GM21360 (cell line): ENCODE results near the gene KCNN4.

Source experiments
- ATAC-seq: cut with Tn5 transposase; IDR thresholded peaks from one replicate; pipeline ENCODE4 v1.9.1; 2021; ENCODE audit warnings: mild to moderate bottlenecking, moderate library complexity; ENCODE audit not compliant: unreplicated experiment

Gene KCNN4

GRCh38 chr19:43799502-43800142, 18.8 kb upstream of the KCNN4 start:
- no peak for ATAC-seq

GRCh38 chr19:43798546-43799409, 18.0 kb upstream of the KCNN4 start:
- no peak for ATAC-seq

- no peak for ATAC-seq
These were observed 17.3 kb upstream of the KCNN4 start for GRCh38 chr19:43798026-43798545.

- no peak for ATAC-seq
These were observed 16.8 kb upstream of the KCNN4 start for GRCh38 chr19:43797556-43797955.

GRCh38 chr19:43797118-43797517, 16.3 kb upstream of the KCNN4 start:
- ATAC-seq: no peak

DNA sequence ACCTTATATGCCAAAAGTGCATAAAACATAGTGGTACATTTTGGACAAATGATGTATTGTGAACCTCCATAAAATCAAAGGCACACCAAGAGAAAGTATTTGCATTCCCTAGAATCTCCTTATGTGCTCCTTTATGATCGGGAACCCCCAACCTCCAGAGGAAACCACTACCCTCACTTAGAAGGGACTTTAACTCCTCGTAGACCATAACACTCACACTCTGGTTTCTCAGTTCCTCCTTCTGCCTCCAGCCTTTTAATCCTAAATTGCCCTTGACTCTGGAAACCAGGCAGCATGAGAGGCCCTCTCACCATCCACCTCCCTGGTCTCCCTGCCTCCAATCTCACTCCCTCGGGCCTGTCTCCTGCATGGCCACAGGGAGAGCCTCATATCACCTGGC, 9.8 kb upstream of the KCNN4 start:
- ATAC-seq: no peak

- no peak for ATAC-seq
These were observed 8.3 kb upstream of the KCNN4 start for GRCh38 chr19:43789029-43789428.

DNA sequence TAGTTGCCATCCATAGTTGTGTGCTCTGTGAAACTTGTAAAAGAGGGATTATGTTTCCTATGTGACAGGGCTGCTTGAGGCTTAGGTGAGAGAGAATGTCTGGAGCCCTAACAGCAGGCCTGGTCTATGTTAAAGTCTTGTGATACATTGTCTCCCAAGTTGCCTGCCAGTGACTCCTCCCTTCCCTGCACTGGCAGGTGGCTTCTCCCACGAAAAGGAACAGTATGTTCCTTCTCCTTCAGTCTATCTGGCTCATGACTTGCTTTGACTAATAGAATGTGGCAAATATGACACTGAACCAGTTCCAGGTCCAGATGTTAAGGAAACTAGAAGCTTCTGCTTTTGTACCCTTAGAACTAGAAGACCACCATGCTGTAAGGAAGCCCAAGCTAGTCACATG, 5.9 kb upstream of the KCNN4 start:
- ATAC-seq: no peak

GRCh38 chr19:43784981-43785808, 4.4 kb upstream of the KCNN4 start:
- no peak for ATAC-seq

GRCh38 chr19:43784241-43784980, 3.6 kb upstream of the KCNN4 start:
- ATAC-seq: no peak

DNA sequence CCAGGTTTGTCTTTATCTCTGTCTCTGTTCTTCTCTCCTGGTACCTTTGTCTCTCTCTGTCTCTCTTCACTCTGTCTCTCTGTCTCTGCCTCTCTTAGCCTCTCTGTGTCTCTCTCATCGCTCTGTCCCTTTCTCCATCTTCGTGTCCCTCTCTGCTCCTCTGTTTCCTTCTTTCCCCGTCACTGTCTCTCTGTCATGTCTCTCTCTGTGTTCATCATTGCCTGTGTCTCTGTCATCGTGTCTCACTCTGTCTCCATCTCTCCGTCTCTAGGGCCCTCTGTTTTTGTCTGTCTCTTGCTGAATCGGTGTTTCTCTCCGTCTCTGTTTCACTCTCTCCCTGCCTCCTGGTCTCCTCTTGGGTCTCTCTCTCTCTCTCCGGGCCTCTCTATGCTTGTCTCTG, 2.9 kb upstream of the KCNN4 start:
- ATAC-seq: no peak

DNA sequence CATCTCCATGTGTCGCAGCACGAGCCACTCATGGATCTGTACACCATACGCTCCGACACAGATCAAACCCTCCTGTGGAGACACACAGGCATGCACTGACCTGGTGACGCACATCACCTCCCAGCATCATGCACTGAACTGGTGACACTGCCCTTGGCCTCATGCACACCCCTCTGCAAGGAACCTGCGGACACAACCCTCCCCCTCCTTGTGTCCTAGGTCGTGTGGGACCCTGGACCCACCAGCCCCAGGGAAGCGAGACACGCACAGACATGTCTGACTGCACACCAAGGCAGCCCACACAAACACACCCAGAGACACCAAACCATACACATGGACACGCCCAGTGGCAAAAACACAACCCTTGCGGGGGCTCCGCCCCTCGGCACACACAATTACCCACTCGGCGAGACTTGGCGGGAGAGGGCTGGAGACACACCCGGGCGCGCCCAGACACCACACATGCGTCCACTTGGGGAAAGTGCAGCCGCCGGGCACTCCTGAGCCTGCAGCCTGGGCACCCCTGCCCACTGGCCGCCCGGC, 2.0 kb upstream of the KCNN4 start:
- ATAC-seq: no peak

DNA sequence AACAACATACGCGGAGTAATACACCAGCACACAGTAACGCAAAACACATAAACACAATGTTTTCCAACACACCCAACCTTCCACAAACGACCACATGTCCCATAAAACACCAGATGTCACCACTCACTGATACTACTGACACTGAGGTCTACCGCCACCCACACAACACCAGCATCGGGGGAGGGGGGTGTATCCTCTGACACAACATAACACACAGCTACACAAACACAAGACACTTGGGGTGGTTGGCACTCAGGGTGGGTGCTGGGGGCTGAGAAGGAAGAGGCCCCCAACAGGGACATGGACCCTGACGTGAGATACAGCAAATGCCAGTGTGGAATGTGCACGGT, 1.5 kb upstream of the KCNN4 start:
- ATAC-seq: no peak

DNA sequence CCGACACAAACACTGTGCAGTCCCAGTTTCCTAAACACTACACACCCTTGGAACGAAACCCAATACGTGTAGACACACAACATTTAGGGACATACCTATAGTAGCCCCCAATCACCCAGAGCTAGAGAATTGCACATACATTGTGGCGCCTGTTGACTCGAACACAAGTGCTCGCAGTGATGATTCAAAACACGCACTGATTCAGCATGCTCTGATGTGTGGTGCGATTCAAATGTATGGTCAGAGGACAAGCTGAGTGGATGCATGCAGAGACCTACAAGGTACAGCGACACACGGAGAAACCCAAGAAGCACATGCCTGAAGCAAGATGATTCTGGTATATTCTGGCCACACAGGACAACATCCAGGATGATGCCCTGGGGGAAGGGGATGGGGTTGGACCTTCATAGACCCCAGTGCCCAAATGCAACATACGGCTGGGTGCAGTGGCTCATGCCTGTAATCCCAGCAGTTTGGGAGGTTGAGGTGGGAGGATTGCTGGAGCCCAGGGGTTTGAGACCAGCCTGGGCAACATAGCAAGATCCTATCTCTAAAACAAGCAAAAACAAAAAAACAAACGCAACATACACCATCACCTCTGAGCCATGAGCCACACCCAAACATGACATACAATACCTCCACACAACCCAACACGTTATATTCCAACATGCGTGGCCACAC, 997 bp upstream of the KCNN4 start:
- no peak for ATAC-seq

GRCh38 chr19:43779820-43780219, 953 bp downstream of the KCNN4 start:
- no peak for ATAC-seq

DNA sequence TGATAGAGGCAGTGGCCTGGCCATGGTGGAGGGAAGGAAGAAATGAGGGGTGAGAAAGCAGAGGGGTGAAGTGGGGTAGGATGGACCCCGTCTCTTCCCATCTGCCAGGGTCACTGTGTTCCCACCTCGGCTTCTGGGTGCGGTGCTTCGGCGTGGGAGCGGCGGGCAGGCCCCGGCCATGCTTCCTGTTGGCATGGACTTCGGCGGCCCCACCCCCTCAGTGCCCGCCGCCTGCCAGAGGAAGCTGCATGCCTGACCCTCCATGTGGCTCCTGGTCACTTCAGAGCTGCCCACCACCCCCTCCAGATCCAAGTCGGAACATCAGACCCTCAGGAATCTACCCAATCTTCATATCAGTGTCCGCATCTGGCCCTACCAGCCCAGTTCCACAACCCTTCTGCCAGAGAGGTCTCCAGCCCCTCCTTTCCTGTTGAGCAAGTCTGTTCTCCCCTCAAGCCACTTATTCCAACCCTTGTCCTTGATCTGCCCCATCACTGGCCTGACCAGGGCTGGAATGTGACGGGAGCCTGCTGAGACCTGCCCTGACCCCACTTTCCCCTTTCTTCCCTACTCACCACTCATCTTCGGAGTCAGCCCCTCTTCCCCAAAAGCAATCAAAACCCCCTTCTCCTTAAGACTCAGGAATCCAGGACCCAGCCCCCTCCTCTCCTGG, 1.5 kb downstream of the KCNN4 start:
- ATAC-seq: no peak

DNA sequence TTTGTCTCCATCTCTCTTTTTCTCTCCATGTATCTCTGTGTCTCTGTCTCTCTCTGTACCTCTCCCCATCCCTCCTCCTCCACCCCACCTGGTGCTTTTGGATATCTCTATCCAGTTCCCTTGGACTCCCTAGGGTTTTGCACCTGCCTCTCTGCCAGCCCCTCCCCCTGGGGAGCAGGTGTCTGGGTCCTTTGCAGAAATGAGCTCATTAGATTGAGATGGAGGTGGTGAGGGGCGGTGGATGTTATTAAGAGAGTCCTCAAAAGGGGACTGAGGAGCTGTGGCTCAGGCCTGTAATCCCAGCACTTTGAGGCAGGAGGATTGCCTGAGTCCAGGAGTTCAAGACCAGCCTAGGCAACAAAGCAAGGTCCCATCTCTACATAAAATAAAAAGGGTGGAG, 2.1 kb downstream of the KCNN4 start:
- ATAC-seq: no peak

DNA sequence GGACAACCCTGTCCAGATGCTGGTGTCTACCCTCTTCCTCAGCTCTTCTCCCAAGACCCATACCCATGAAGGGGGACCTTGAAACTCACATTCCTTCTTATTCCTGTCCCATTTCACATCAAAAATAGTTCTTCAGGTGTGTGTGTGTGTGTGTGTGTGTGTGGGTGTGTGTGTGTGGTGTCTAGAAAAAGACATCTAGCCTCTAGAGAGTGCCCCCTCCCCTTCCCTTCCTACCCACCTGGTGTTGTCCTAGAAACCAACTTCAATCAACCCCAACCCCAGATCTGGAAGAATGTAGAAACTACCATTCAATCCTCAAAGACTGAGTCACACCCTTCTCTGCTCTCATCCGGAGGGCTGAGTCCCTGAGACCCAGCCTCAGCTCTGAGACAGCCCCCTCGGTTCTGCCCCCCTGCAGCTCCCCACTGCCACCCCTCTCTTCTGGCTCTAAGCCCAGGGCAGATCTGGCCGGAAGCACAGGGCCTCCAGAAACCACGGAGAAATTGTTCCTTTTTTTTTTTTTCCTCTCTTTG, 3.5 kb downstream of the KCNN4 start:
- no peak for ATAC-seq

DNA sequence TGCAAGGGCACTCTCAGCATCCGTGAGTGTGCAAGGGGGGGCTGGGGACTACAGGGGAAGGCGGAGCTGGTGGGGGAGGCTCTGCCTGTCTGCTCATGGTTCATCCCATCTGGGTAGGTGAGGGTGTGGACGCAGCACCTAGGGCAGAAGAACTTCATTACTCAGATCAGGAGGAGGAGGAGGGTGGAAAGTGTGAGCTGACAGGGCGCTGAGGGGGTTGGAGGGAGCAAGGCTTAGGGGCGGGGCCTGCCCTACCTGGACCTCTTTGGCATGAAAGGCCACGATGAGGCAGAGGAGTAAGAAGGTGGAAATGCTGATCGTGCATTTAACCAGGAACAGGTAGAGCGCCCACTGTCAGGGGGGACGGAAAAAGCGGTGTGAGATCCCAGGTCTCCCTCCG, 4.5 kb downstream of the KCNN4 start:
- no peak for ATAC-seq
